AG04450 (cell line): ENCODE data around the gene EPHB2. TPM values are rescaled to one million over a fixed set of nuclear protein-coding genes. Genes with fewer than 3 reads are reported as not detected.

ENCODE experiments used
- CTCF ChIA-PET: fragments of 300-600, 350-600 bp; formaldehyde crosslinking; extraction: SDS; loops from one replicate; lab custom pipeline; 2022; ENCODE audit warnings: antibody characterized with exemption, inconsistent platforms; lab: Charles Lee
- POLR2A ChIA-PET: fragments of 350-600 bp; formaldehyde crosslinking; extraction: SDS; loops from one replicate; lab custom pipeline; 2021; ENCODE audit warnings: antibody characterized with exemption, inconsistent platforms; lab: Yijun Ruan, JAX
- DNase-seq: peaks from one replicate; pipeline ENCODE4 v3.0.0-alpha.2; 2011; ENCODE audit warnings: low read depth, low spot score
- H3K27ac ChIP-seq: one replicate; pipeline ENCODE4 v1.5.1; 2012; ENCODE audit warnings: low read depth, low read length, control low read depth
- H3K27me3 ChIP-seq: one replicate; pipeline ENCODE4 v1.6.0; 2012; ENCODE audit warnings: low read length; ENCODE audit not compliant: control insufficient read depth, insufficient read depth
- H3K4me3 ChIP-seq: 2 replicates; pipeline ENCODE4 v1.5.1; 2011; ENCODE audit warnings: mild to moderate bottlenecking, low read depth, low read length, control low read depth
- H3K9me3 ChIP-seq: 2 replicates; pipeline ENCODE4 v1.5.1; 2012; ENCODE audit warnings: low read length; ENCODE audit not compliant: control insufficient read depth, insufficient read depth
- CTCF ChIP-seq: IDR thresholded peaks from 2 replicates; pipeline ENCODE4 v1.5.1; 2011; ENCODE audit warnings: low read depth, low read length, control low read depth, inconsistent platforms
- polyA plus RNA-seq: library from polyadenylated mRNA; depleted of rRNA; stranded (reverse); fragments of >200 nt; gene quantifications from 2 replicates; pipeline ENCODE4 v1.2.3, GENCODE V29; 2011

EPHB2 gene
- polyA plus RNA-seq, 1 experiment, result 30.9 TPM

- no peaks in the 10 kb centered on the region for H3K9me3 ChIP-seq
- CTCF ChIA-PET, result interaction anchor here (1.6 kb wide), 1 partner anchor 86 kb away, joined by 4 read pairs; no protein-coding TSS in a partner anchor
- H3K27me3 ChIP-seq, result no peaks in the 10 kb centered on the region
- no peak for DNase-seq
- no peak for TF ChIP-seq CTCF
- POLR2A ChIA-PET, result no interaction called here
- H3K4me3 ChIP-seq, result no peak overlapping the region
- H3K27ac ChIP-seq, result no peak overlapping the region
Observed at GRCh38 chr1:22790232-22791008, 79.8 kb downstream of the EPHB2 start.

GRCh38 chr1:22791831-22792347 is 81.2 kb downstream of the EPHB2 start:
- no peaks in the 10 kb centered on the region for H3K27me3 ChIP-seq
- no peaks in the 10 kb centered on the region for H3K9me3 ChIP-seq
- ChIA-PET CTCF (interaction anchor here (1.6 kb wide), 1 partner anchor 87 kb away, joined by 4 read pairs; no protein-coding TSS in a partner anchor), POLR2A (no interaction called here)
- no peak overlapping the region for H3K4me3 ChIP-seq
- H3K27ac ChIP-seq, result no peak overlapping the region
- no peak for DNase-seq
- TF ChIP-seq CTCF, result no peak

GRCh38 chr1:22792396-22793160 is 81.9 kb downstream of the EPHB2 start:
- Histone ChIP-seq H3K27me3 (no peaks in the 10 kb centered on the region), H3K9me3 (no peaks in the 10 kb centered on the region), H3K27ac (no peak overlapping the region), H3K4me3 (no peak overlapping the region)
- no peak for TF ChIP-seq CTCF
- POLR2A ChIA-PET, result interaction anchor here (0.5 kb wide), 1 partner anchor 607 kb away, joined by 6 read pairs; no protein-coding TSS in a partner anchor
- DNase-seq, result no peak
- CTCF ChIA-PET, result no interaction called here

- no peak for TF ChIP-seq CTCF
- no peak for DNase-seq
- CTCF ChIA-PET, result no interaction called here
- Histone ChIP-seq H3K27ac (no peak overlapping the region), H3K4me3 (no peak overlapping the region), H3K27me3 (no peaks in the 10 kb centered on the region), H3K9me3 (no peaks in the 10 kb centered on the region)
- POLR2A ChIA-PET, result no interaction called here
Observed at GRCh38 chr1:22793647-22794046, 83.0 kb downstream of the EPHB2 start.
